NCI-H226 (cell line): ENCODE results near the gene LPCAT1.
"Not testable (repeated sequence)": the region's sequence is repeated elsewhere in the genome, so short reads cannot be mapped to it uniquely, and the experiment has no call there.

Experiments used
- DNase-seq: peaks from one replicate; pipeline ENCODE4 v3.0.0-alpha.2; 2015

LPCAT1 gene

GRCh38 chr5:1477341-1477740 is 46.4 kb downstream of the LPCAT1 start:
- no peak for DNase-seq

GRCh38 chr5:1476967-1477310 is 46.8 kb downstream of the LPCAT1 start:
- no peak for DNase-seq

GRCh38 chr5:1476181-1476966 is 47.4 kb downstream of the LPCAT1 start:
- no peak for DNase-seq

- not testable (repeated sequence) for DNase-seq
These were observed 48.2 kb downstream of the LPCAT1 start for GRCh38 chr5:1475544-1475900.

- DNase-seq = no peak
These were observed 48.8 kb downstream of the LPCAT1 start for GRCh38 chr5:1474866-1475543.

GRCh38 chr5:1474183-1474839 is 49.4 kb downstream of the LPCAT1 start:
- DNase-seq = no peak

GRCh38 chr5:1473746-1474145 is 50.0 kb downstream of the LPCAT1 start:
- DNase-seq = no peak

- no peak for DNase-seq
These were observed 50.7 kb downstream of the LPCAT1 start for GRCh38 chr5:1472964-1473628.

- no peak for DNase-seq
These were observed 51.5 kb downstream of the LPCAT1 start for GRCh38 chr5:1471997-1472963.

- no peak for DNase-seq
These were observed 52.4 kb downstream of the LPCAT1 start for GRCh38 chr5:1471240-1471853.

GRCh38 chr5:1470762-1471211 is 53.0 kb downstream of the LPCAT1 start:
- DNase-seq = no peak

- DNase-seq = no peak
These were observed 54.9 kb downstream of the LPCAT1 start for GRCh38 chr5:1468629-1469527.

- no peak for DNase-seq
These were observed 55.5 kb downstream of the LPCAT1 start for GRCh38 chr5:1468247-1468612.

GRCh38 chr5:1467341-1468246 is 56.2 kb downstream of the LPCAT1 start:
- DNase-seq = no peak

GRCh38 chr5:1466631-1467265 is 57.0 kb downstream of the LPCAT1 start:
- no peak for DNase-seq

GRCh38 chr5:1465966-1466471 is 57.7 kb downstream of the LPCAT1 start:
- no peak for DNase-seq

GRCh38 chr5:1465117-1465516 is 58.6 kb downstream of the LPCAT1 start:
- no peak for DNase-seq

GRCh38 chr5:1464511-1464910 is 59.2 kb downstream of the LPCAT1 start:
- DNase-seq = no peak

- DNase-seq = no peak
These were observed 59.7 kb downstream of the LPCAT1 start for GRCh38 chr5:1464096-1464446.
